Islet of Langerhans (tissue), 1 donor: ENCODE data around the gene SOST.
"Not testable (repeated sequence)": the region's sequence is repeated elsewhere in the genome, so short reads cannot be mapped to it uniquely, and the experiment has no call there.

Experiments used
- FAIRE-seq: peaks from one replicate; lab custom pipeline; 2011; peaks lifted over from hg19 to GRCh38; lab: Jason Lieb, UNC

SOST gene

GRCh38 chr17:43758497-43759174 lies at the start of gene SOST:
Gene SOST (minus strand): TSS chr17:43758791. CDS start chr17:43758741, 50 bp downstream.
- no peak for FAIRE-seq

- no peak for FAIRE-seq
Measured at GRCh38 chr17:43808076-43808475, 49.5 kb upstream of the SOST start.

DNA sequence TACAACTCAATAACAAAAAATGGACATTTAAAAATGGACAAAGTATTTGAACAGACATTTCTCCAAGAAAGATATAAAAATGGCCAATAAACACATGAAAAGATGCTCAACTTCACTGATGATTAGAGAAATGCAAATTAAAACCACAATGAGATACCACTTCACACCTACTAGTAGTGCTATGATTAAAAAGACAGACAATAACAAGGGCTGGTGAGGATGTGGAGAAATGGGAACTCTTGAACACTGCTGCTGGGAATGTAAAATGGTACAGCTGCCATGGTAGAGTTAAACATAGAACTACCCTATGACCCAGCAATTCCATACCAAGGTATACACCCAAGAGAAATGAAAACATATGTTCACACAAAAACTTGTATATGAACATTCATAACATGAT lies 46.5 kb upstream of the SOST start:
- FAIRE-seq: no peak

- no peak for FAIRE-seq
Measured at GRCh38 chr17:43803758-43804157, 45.2 kb upstream of the SOST start.

GRCh38 chr17:43801844-43802243 lies 43.3 kb upstream of the SOST start:
- FAIRE-seq: no peak

- FAIRE-seq: no peak
Measured at GRCh38 chr17:43800736-43801135, 42.1 kb upstream of the SOST start.

GRCh38 chr17:43799047-43799446 lies 40.5 kb upstream of the SOST start:
- no peak for FAIRE-seq

DNA sequence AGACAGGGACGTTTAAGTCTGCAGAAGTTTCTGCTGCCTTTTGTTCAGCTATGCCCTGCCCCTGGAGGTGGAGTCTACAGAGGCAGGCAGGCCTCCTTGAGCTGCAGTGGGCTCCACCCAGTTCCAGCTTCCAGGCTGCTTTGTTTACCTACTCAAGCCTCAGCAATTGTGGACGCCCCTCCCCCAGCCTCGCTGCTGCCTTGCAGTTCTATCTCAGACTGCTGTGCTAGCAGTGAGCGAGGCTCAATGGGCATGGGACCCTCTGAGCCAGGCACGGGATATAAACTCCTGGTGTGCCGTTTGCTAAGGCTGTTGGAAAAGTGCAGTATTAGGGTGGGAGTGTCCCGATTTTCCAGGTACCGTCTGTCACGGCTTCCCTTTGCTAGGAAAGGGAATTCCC lies 39.4 kb upstream of the SOST start:
- not testable (repeated sequence) for FAIRE-seq

- not testable (repeated sequence) for FAIRE-seq
Measured at GRCh38 chr17:43792668-43793067, 34.1 kb upstream of the SOST start.

- FAIRE-seq: no peak
Measured at GRCh38 chr17:43791589-43791988, 33.0 kb upstream of the SOST start.

DNA sequence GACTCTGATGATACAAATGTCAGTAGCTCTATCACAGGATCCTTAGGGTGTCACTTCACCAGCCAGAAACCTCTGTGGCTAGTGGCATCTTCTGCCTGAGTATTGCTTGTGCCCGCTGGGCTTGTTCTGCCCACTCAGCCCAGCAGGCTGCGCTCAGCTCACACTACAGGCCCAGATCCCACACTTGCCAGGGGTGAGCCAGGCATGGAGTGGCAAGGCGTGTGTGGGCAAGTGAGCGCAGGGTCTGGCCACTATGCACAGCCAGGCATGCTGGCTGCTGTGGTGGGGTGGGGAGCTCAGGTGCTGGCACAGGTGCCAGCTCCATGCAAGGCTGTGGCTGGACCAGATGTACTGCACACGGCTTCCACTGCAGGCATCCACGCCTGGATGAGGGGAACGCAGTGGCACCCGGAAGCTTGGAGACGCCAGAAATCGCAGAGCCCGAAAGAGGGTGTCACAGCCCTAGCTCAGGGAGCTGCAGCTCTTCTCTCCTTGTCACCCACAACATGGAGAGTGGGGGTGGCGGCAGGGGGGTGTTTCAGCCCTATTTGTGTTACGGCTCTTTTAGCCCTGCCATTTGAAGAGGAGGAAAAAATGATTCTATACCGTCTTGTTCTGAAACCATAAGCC lies 31.8 kb upstream of the SOST start:
- no peak for FAIRE-seq

DNA sequence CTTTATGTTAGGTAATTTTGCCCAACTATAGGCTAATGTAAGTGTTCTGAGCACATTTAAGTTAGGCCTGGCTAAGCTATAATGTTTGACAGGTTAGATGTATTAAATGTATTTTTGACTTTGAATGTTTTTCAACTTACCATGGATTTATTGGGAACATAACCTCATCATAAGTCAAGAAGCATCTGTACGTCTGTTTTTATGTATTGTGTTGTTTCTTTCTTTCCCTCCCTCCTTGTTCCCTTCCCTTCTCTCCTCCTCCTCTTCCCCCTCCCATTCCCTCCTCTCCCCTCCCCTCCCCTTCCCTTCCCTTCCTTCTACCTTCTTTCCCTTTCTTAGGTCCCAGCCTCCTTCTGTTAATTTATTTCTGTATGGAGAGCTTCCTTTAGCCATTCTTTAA lies 30.9 kb upstream of the SOST start:
- no peak for FAIRE-seq

- FAIRE-seq: no peak
Measured at GRCh38 chr17:43788540-43788939, 29.9 kb upstream of the SOST start.

DNA sequence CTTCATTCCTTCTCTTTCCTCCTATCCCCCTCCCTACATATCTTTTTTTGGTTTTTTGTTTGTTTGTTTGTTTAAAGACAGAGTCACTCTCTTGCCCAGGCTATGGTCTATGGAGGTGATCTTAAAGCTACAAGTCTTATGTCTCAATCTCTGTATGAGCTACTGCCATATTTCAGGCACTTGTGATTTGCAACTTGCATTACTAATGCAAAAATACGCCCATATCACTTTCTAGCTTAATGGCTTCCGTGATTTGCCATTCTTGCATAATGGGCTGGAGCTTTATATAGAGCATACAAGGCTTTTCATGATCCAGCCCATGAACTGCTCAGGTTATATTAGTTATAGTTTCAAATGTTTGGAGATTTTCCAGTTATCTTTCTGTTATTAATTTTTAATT lies 29.1 kb upstream of the SOST start:
- no peak for FAIRE-seq

DNA sequence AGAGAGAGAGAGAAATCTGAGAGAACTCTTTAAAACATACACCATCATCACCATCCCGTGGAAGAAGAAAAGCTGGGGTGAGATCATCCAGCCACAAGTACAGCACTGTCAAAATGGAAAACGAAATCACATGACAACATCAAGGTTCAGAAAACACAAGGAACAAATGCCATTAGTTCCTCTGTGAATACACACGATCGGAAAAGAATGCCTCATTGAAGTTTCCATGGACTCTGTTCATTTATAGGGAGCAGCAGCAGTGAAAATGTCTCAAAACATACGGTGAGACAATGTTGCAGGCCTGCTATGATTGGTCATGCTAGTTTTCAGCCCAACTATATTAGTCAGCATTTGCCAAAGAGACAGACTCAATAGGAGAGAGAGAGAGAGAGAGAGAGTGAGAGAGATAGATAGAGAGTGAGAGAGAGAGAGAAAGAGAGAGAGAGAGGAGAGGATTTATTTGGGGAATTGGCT lies 26.1 kb upstream of the SOST start:
- FAIRE-seq: no peak

DNA sequence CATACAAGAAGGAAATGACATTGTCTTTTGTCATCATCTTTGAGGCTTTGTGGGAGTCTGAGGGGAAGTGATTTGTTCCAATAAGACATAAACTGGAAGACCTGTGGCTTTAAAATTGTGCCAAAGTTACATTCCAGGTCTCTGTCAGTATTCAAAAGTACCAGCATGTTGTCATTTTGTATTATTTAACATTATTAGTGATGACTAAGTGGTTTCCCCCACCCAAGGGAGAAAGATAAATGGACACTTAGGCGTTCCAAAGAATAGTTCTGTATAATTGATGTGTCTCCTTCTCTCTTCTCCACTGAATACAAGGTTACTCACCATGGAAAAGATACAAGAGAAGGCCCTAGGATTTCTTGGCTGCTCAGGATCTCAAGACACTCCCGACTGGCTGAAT lies 25.5 kb upstream of the SOST start:
- FAIRE-seq: no peak

- FAIRE-seq: no peak
Measured at GRCh38 chr17:43782913-43783680, 24.5 kb upstream of the SOST start.

GRCh38 chr17:43780135-43780534 lies 21.5 kb upstream of the SOST start, which contains the start of gene CFAP97D1:
Gene CFAP97D1 (plus strand): TSS chr17:43780435. CDS start chr17:43780463, 28 bp downstream.
- no peak for FAIRE-seq

- no peak for FAIRE-seq
Measured at GRCh38 chr17:43779145-43780125, 20.8 kb upstream of the SOST start.

GRCh38 chr17:43778337-43779144 lies 19.9 kb upstream of the SOST start, which contains the start of gene DUSP3:
Gene DUSP3 (minus strand): TSS chr17:43778977. CDS start chr17:43778924, 53 bp downstream.
- peak; percentile 21 for FAIRE-seq
